Brain microvascular endothelial cell (primary cell): ENCODE data around the gene WWOX.

Experiments used
- DNase-seq: peaks from one replicate; pipeline ENCODE4 v3.0.0-alpha.2; 2020
- H3K27ac ChIP-seq: fragments of 250-450 bp; sonication (Bioruptor Pico); 2 replicates; pipeline ENCODE4 v1.5.1; 2020; ENCODE audit warnings: mild to moderate bottlenecking, moderate library complexity
- H3K27me3 ChIP-seq: fragments of 250-450 bp; sonication (Bioruptor Pico); replicated peaks from 2 replicates; pipeline ENCODE4 v1.5.1; 2020; ENCODE audit warnings: mild to moderate bottlenecking
- H3K36me3 ChIP-seq: fragments of 250-450 bp; sonication (Bioruptor Pico); replicated peaks from 2 replicates; pipeline ENCODE4 v1.5.1; 2020; ENCODE audit warnings: mild to moderate bottlenecking
- H3K4me3 ChIP-seq: 2 replicates; pipeline ENCODE4 v1.5.1; 2011; ENCODE audit warnings: low read depth, mild to moderate bottlenecking, control low read depth, low read length, moderate library complexity
- CTCF ChIP-seq: IDR thresholded peaks from 2 replicates; pipeline ENCODE4 v1.5.1; 2011; ENCODE audit warnings: low read depth, mild to moderate bottlenecking, moderate library complexity, low read length, control low read depth, inconsistent platforms; ENCODE audit errors: missing control alignments
- in situ Hi-C: cut with HindIII; loops from 2 replicates; pipeline ENCODE4 v1.10.0; 2017; ENCODE audit warnings: low sequenced_read_pairs, low pct_ligation_motif_present

WWOX gene

GRCh38 chr16:78240459-78241222 is 141.2 kb downstream of the WWOX start:
- DNase-seq: no peak
- H3K36me3 ChIP-seq: no peaks in the 10 kb centered on the region
- TF ChIP-seq CTCF: no peak
- H3K27ac ChIP-seq: no peak overlapping the region
- in situ Hi-C loops: no loop called here
- no peaks in the 10 kb centered on the region for H3K27me3 ChIP-seq
- H3K4me3 ChIP-seq: no peak overlapping the region

- no peaks in the 10 kb centered on the region for H3K36me3 ChIP-seq
- no peak overlapping the region for H3K27ac ChIP-seq
- DNase-seq: no peak
- H3K27me3 ChIP-seq: no peaks in the 10 kb centered on the region
- H3K4me3 ChIP-seq: no peak overlapping the region
- in situ Hi-C loops: no loop called here
- TF ChIP-seq CTCF: no peak
Observed at GRCh38 chr16:78242239-78242630, 142.8 kb downstream of the WWOX start.

- DNase-seq: no peak
- in situ Hi-C loops: no loop called here
- no peak for TF ChIP-seq CTCF
- Histone ChIP-seq H3K27me3 (no peaks in the 10 kb centered on the region), H3K36me3 (no peaks in the 10 kb centered on the region), H3K27ac (no peak overlapping the region), H3K4me3 (no peak overlapping the region)
Observed at GRCh38 chr16:78244131-78244895, 144.9 kb downstream of the WWOX start.

GRCh38 chr16:78246559-78246958 is 147.1 kb downstream of the WWOX start:
- H3K27me3 ChIP-seq: no peaks in the 10 kb centered on the region
- no peak for DNase-seq
- in situ Hi-C loops: no loop called here
- no peaks in the 10 kb centered on the region for H3K36me3 ChIP-seq
- TF ChIP-seq CTCF: no peak
- H3K4me3 ChIP-seq: no peak overlapping the region
- no peak overlapping the region for H3K27ac ChIP-seq

GRCh38 chr16:78249056-78249455 is 149.6 kb downstream of the WWOX start:
- H3K36me3 ChIP-seq: no peaks in the 10 kb centered on the region
- no peak for TF ChIP-seq CTCF
- no peak for DNase-seq
- no peak overlapping the region for H3K27ac ChIP-seq
- no peak overlapping the region for H3K4me3 ChIP-seq
- in situ Hi-C loops: no loop called here
- H3K27me3 ChIP-seq: no peaks in the 10 kb centered on the region
